Measurements from ENCODE around the gene PFKL.

Gene PFKL

DNA sequence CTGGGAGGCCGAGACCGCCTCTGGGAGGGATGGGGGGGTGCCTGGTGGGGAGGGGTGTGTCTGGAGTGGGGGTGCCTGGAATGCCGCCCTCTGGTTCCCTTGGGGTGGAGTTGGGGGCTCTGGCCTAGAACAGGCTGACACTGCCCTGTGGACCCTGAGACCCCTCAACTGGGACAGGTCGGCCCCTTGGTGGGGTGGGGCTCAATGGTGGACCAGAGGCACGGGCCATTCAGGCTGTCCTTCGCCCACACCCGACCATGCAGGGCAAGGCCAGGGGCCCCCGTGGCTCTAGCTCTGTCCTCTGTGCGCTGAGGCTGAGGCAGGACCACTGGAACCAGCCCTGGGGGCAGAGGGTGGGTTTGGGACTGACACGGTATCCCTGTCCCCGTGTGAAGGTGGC, 14.7 kb downstream of the PFKL start:
- DNase-seq: no peak

GRCh38 chr21:44315691-44316203, 15.9 kb downstream of the PFKL start:
- no peak for DNase-seq

- DNase-seq: no peak
Observed at GRCh38 chr21:44316277-44316900, 16.5 kb downstream of the PFKL start.

DNA sequence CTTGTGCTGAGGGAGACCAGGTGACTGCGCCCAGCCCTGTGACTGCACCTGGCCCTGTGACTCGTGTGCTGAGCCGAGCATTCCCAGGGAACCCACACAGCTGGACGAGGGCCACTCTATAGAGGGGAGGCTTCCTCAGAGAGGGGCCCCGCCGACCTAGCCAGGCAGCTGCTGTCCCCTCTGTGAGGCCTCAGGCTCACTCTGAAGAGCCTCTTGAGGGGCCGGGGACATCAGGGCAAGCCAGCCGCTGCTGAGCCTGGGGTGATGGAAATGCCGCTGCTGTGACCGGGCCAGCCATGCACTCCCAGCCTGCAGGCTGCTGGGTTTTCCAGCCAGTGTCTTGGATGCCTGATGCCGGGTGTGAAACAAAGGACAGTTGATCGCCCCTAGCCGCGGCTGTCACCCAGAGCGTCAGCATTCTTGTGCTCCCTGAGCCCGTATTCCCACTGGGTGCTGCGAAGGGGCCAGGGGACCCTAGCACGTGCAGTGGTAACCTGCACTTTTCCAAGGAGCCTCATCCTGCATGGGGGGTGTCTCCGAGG, 17.5 kb downstream of the PFKL start:
- no peak for DNase-seq

- DNase-seq: no peak
Observed at GRCh38 chr21:44317871-44318270, 18.0 kb downstream of the PFKL start.

DNA sequence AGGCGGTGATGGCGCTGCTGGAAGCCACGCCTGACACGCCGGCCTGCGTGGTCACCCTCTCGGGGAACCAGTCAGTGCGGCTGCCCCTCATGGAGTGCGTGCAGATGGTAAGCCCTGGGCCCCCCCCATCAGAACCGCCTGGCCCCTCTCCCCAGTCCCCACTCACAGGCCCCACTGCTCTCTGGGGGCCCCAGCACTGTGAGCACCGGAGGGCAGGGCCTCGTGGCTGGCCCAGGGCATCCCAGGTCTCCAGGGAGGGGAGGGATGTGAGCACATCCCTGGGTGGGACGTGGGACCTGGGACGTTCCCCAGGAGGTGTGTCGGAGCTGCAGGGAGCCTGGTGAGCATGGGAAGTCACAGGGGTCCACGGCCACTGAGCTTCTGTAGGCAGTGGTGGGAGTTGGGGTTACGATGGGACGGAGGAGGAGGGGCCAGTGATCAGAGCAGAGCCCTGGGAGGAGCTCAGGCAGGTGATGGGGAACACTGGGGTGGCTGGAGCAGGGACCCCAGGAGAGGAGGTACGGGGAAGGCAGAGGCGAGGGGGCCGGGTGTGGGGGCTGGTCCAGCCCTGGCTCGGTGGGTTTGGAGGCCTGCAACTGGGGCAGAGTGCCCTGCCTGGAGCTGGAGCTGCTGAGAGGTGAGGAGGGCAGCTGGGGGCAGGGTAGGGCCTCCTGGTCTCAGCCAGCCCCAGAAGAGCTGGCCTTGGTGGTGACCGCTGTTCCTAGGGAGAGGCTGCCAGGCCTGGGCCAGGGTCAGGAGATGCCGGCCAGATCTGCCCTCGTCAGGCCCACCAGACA, 18.8 kb downstream of the PFKL start:
- DNase-seq: no peak

DNA sequence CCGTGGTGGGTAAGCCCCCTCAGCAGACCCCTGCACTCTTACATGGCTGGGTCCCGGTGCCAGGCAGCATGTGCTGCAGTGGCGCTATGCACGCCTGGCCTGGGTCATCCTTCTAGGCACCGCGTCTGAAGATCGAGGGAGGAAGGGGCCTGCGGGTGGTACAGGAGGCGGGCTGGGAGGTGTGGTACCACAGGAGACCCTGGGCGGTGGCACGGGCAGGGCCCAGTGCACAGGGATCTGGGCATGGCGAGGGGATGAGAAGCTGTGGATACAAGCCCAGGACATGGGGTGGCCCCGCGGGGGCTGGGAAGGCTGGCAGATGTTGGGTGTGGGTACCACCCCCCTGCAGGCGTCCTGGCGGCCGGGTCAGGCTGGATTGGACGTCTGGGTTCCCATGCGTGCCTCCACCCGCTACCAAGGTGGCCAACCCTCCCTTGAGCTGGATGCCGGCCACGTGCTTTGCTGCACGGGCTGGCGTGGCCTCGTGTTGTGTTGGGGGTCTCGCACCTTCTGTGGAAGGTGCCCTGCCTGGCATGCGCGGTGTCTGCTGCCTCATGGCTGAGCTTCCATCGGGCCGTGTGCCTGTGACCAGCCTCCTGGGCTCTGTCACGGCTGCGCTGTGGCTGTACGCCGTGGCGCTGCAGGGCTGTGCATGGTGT, 19.7 kb downstream of the PFKL start:
- no peak for DNase-seq

DNA sequence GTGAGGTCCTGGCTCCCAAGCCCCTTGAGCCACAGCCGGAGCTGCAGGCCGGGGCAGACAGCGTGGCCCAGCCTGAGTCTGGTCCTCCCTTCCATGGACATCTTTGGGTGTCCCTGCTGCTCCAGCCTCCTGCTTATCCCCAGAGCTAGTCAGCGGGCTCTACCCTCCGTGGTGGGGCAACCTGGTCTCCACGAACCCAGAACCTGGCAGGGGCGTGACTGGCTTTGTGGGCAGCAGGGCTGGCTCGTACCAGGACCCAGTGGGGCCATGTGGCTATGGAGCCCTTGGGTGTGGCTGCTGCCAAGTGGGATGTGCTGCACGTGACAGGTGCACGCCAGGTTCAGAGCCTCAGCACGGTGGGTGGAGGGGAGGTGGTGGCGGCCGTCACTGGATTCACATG, 21.0 kb downstream of the PFKL start:
- DNase-seq: no peak

DNA sequence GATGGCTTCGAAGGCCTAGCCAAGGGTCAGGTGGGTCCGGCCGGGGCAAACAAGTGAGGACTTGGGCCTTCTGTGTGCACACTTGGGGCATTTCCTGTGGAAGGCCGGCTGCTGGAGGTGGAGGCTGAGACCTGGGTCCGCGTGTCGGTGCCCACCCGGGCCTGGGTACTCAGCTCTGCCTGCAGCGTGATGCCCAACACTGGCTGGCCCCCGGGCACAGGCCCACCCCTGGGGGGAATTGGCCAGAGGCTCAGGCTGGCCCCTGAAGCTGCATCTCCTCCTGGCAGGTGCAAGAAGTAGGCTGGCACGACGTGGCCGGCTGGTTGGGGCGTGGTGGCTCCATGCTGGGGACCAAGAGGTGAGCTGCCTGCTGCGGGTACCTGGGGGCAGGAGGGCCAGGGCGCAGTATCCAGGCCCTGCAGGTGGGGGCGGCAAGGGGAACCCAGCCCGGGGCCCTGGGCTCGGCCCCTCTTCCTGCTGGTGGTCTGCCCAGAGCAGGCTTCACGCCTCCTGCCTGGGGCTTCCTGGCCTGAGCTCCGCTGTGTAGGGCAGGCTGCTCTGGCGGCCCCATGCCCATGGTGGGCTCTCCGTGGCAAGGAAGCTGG, 22.1 kb downstream of the PFKL start:
- DNase-seq: no peak

GRCh38 chr21:44322621-44323325, 22.9 kb downstream of the PFKL start:
- DNase-seq: no peak

DNA sequence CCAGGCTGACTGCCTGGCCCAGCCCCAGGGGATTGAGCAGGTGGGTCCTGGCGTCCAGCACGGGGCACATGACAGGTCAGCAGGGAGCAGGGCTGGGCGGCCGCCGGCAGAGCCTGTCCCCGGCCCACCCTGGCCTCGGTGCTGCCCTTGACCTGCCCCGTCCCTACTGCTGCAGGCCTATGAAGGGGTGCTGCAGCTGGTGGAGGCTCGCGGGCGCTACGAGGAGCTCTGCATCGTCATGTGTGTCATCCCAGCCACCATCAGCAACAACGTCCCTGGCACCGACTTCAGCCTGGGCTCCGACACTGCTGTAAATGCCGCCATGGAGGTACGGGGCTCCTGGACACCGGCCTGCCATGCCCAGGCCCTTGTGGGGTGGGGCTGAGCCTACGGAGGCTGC, 23.7 kb downstream of the PFKL start:
- DNase-seq: no peak

DNA sequence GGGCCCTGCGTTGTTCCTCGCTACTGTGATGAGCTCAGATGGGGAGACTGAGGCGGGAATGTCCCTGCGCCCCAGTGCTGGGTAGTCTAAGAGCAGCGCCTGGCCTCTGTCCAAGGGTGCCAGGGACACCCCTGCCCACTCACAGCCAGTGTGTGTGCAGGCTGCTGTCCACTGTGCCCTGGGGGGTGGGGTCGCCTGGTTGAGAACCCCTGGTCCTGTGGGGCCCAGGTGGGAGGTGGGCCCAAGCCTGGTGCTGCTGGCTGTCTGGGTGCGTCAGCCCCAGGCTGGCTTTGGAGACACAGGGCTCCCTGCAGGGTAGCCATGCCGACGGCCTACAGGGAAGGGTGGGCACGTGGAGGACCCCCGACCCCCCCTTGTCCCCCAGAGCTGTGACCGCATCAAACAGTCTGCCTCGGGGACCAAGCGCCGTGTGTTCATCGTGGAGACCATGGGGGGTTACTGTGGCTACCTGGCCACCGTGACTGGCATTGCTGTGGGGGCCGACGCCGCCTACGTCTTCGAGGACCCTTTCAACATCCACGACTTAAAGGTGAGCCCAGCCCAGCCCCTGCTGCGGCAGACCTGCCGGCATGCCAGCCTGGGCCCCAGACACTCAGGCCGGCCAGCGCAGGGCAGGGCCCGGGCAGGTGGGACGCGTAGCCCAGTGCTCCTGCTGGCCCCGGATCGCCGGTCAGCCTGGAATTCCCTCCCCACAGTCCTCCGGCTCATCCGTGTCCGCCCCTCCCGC, 24.4 kb downstream of the PFKL start:
- DNase-seq: no peak

DNA sequence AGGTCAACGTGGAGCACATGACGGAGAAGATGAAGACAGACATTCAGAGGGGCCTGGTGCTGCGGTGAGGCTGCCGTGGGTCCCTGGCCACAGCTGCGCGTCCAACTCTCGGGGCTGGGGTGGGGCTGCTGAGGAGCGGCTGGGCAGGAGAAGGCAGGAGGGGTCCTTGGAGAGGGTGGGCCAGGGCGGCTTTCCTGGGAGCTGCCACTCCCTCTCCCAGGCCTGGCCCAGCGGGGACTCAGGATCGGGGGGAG, 24.9 kb downstream of the PFKL start:
- DNase-seq: no peak

DNA sequence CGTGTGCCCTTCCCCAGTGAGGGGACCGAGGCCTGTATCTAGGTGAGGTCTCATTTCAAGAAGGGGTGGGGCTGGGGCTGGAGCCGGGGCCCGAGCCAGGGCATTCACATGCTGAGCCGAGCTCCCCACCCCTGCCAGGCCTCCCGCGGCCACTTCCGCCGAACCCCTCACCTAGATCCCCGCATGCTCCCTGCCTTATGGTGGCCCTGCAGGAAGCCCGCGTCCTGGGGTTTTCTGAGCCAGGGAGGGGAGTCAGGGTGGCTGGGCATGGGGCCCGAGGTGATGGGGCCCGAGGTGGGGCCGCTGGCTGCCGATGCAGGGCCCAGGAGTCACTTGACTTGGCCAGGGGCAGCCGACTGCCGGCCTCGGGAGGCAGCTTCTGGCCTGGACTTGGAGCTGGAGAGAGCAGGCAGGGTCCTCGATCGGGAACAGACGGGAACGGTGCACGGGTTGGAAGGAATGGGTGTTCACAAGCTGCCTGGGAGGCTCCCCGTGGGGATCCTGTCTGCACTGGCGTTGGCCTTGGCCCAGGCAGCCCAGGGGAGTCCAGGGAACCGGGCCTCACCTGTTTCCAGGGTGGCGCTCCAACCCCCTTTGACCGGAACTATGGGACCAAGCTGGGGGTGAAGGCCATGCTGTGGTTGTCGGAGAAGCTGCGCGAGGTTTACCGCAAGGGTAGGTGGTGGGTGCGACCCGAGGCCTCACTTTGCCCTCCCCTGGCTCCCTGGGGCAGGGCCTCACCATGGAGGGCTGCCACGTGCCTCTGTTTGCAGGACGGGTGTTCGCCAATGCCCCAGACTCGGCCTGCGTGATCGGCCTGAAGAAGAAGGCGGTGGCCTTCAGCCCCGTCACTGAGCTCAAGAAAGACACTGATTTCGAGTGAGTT, 25.8 kb downstream of the PFKL start:
- no peak for DNase-seq

GRCh38 chr21:44326272-44326647, 26.4 kb downstream of the PFKL start:
- DNase-seq: no peak

DNA sequence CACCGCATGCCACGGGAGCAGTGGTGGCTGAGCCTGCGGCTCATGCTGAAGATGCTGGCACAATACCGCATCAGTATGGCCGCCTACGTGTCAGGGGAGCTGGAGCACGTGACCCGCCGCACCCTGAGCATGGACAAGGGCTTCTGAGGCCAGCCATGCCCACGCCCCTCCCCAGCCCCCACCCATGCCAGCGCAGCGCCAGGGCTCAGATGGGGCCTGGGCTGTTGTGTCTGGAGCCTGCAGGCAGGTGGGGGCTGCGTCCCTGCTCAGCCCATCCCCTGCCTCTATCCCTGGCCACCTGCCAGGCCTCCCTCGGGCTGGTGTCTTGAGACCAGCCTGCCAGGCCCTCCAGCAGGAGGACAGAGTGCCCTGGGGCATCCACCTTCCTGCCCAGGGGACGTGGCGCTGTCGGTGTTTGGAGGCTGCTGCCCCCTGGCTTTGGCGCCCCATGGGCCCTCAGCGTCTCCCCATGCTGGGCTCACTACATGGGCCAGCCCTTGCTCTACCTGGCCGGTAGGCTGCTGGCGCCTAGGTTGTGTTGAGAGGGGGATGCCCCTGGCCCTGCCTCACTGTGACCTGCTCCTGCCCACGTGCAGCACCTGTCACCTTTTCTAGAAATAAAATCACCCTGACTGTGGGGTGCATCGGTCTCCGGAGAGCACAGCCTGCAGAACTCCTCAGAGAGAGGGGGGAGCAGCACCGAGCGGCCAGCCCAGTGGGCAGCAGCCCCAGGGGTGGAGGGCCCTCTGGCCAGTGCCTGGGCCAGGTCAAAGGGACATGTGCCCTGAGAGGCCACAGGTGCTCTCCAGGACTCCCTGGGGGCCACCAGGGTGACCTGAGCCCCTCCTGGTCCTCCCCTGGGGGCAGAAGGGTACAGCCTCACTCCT, 27.1 kb downstream of the PFKL start:
- no peak for DNase-seq

GRCh38 chr21:44327603-44327974, 27.7 kb downstream of the PFKL start:
- DNase-seq: no peak

GRCh38 chr21:44328242-44328895, 28.5 kb downstream of the PFKL start:
- DNase-seq: no peak

DNA sequence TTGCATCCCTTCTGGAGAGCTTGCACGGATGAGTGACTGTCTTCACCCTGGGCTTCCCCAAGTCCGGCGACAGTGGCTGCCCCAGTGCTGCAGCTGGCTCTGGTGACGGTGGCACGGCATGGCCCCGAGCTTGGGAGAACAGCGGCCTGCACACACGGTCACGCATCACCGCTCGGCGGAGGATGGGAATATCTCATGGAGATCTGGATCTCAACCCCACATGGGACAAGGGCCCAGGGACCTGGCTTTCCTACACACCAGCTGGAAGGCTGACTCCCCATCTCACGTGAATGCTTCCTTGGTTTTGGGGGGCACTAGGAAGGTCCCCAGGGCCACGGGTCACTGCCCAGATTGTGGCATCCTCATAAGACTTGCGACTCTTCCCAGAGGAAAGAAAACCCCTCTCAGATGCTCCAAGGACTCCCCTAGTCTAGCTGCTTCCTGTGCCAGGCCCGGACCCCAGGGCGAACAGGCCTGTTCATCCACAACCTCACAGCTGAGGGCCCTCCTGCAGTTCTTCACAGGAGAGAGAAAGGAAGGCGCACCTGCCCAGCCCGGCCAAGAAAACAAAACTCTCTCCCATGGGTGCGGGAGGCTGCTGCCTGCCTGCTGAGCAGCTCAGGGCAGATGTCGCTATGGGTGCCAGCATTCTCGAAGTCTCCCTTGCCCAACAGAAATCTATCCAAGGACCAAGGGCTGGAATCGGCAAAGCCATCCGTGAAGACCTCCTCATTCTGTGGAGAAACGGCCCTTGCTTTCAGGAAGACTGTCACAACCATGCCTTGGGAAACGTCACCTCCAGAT, 29.4 kb downstream of the PFKL start:
- no peak for DNase-seq

Data from NCI-H748 treated with DMSO at 0.1 percent for 48 hours (cell line).